ENCODE data around the gene NOXA1.

DNA sequence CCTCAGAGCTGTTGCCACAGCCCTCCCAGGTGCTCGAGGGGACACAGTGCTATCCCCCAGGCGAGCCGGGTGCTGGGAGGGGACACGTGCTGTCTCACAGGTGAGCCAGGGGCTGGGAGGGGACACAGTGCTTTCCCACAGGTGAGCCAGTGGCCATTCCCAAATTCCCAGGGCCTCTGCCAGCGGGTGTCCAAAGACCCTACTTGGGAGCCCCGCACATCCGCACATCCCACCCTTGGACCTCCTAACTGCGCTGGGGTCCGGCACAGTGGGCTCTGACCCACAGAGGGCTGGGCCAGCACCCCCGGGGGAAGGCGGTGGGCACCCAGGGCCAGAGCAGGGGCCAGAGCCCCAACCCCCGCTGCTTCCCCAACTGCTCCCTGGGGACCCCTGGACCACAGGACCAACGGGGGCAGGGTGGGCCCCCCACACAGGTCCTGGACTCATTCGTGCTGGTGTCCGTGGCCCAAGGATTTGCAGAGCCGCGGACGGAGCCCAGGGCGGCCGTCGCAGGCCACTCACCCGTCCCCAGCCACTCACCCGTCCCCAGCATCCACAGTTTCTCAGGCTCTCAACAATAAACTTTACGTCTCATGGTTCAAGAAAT, 18.1 kb upstream of the NOXA1 start:
- TF ChIP-seq POLR2AphosphoS5 (IDR thresholded peaks at IDR 0.05; ENCODE audit: low read depth, low read length) (no peak), TAF1 (IDR thresholded peaks at IDR 0.05; ENCODE audit: borderline replicate concordance, low read depth, low read length) (no peak)

Measured in GM12892 (cell line).